Muscle of arm (tissue), 12 donors: Measurements from ENCODE around the gene B4GALNT4. TPM values are rescaled to one million over a fixed set of nuclear protein-coding genes. Genes with fewer than 3 reads are reported as not detected.
"Not testable (repeated sequence)": the region's sequence is repeated elsewhere in the genome, so short reads cannot be mapped to it uniquely, and the experiment has no call there.

Experiments
- DNase-seq: peaks from one replicate; pipeline ENCODE4 v3.0.0-alpha.2; 2013
- polyA plus RNA-seq, 12 donors: library from polyadenylated mRNA; unstranded; fragments of 120-200 nt; gene quantifications; one replicate each; pipeline ENCODE4 v1.2.1, GENCODE V29; 2013; ENCODE audit not compliant: insufficient read length in 12 of 12

B4GALNT4 gene
- polyA plus RNA-seq, 12 donors: 8.1 to 55.6 (median 14.5) TPM; not detected in 1

GRCh38 chr11:405954-406795, 36.9 kb downstream of the B4GALNT4 start:
- DNase-seq: no peak

DNA sequence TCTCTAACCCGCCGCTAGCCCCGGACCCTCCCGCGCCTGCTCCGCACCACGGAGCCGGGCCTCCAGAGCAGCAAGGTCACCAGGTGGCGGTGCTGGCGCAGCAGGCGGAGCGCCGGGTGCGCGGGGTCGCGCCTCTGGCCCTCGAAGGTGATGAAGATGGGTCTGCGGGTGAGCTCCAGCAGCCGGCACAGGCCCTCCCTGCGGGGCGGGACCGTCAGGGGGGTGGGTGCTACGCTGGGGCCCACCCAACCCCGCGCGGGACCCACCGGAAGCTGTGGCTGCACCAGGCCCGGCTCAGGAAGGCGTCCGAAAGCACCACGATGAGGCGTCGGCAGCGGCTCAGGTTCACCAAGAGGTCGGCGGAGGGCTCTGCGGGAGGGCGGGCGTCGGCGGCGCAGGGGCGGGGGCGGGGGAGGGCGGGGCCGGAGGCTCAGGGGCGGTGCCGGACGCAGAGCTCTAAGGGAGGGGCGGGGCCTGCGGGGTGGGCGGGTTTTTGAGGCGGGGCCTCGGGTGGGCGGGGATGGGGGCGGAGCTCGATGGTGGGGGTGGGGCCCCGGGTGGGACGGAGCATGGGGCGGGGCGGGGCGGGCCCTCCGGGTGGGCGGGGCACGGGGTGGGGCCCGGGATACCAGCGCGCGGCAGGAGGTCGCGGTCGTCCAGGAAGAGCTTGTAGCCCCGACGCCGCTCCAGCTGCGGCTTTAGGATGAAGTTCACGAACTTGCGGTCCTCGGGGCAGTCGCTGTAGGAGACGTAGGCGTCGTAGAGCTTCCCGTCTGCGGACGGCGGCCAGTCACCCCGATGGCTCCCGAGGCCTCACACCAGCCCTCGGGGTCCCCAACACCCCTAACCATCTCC, 37.7 kb downstream of the B4GALNT4 start:
- peak; percentile 58 for DNase-seq

- DNase-seq: no peak
These were observed 38.4 kb downstream of the B4GALNT4 start for GRCh38 chr11:407651-408123.

- no peak for DNase-seq
These were observed 39.1 kb downstream of the B4GALNT4 start for GRCh38 chr11:408154-409007.

GRCh38 chr11:409008-409599, 39.8 kb downstream of the B4GALNT4 start:
- DNase-seq: no peak

DNA sequence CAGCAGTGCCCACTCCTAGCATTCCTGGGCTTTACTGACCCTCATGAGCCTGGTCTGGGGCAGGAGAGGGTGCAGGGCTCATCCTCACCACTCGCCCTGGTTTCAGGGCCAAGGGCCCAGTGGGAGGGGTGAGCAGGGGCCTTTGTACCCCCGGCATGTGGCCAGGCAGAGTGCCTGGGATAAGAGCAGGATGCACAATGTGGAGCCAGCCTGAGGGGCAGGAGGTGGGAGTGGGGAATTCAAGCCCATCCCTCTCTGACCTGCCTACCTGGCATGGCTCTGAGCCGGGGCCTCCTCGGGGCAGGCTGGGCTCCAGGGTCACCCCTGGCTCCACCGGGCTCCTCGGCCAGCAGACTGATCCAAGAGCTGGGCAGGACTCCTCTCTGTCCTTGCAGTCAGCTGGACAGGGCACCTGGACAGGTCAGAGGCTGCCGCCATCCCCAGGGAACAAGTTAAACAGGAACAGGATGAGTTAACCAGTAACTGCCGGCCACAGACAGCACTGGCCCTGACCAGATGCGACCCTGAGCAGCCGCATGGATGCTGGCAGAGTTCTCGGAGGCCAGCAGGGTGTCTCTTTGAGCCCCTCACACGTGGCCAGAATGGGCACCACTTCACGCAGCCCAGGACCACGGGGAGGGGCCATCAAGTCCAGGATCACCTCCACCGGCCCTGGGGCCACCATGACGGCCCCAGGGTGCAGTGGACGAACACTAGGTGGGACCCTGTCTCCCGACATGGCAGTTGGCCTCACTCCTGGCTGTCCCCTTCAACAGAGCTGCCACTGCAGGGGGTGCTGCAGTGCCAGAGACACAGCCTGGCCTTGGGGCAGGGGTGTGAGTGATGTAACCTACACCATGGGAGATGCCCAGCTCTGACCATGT, 40.5 kb downstream of the B4GALNT4 start:
- no peak for DNase-seq

DNA sequence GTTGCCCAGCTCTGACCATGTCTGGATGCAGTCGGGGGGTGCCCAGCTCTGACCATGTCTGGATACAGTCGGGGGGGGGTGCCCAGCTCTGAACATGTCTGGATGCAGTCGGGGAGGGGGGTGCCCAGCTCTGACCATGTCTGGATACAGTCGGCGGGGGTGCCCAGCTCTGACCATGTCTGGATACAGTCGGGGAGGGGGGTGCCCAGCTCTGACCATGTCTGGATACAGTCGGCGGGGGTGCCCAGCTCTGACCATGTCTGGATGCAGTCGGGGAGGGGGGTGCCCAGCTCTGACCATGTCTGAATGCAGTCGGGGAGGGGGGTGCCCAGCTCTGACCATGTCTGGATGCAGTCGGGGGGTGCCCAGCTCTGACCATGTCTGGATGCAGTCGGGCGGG, 41.4 kb downstream of the B4GALNT4 start:
- not testable (repeated sequence) for DNase-seq

DNA sequence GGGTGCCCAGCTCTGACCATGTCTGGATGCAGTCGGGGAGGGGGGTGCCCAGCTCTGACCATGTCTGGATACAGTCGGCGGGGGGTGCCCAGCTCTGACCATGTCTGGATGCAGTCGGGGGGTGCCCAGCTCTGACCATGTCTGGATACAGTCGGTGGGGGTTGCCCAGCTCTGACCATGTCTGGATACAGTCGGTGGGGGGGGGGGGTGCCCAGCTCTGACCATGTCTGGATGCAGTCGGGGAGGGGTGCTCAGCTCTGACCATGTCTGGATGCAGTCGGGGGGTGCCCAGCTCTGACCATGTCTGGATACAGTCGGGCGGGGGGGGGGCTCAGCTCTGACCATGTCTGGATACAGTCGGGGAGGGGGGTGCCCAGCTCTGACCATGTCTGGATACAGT, 42.2 kb downstream of the B4GALNT4 start:
- DNase-seq: not testable (repeated sequence)

- DNase-seq: no peak
These were observed 43.4 kb downstream of the B4GALNT4 start for GRCh38 chr11:412641-413119.

DNA sequence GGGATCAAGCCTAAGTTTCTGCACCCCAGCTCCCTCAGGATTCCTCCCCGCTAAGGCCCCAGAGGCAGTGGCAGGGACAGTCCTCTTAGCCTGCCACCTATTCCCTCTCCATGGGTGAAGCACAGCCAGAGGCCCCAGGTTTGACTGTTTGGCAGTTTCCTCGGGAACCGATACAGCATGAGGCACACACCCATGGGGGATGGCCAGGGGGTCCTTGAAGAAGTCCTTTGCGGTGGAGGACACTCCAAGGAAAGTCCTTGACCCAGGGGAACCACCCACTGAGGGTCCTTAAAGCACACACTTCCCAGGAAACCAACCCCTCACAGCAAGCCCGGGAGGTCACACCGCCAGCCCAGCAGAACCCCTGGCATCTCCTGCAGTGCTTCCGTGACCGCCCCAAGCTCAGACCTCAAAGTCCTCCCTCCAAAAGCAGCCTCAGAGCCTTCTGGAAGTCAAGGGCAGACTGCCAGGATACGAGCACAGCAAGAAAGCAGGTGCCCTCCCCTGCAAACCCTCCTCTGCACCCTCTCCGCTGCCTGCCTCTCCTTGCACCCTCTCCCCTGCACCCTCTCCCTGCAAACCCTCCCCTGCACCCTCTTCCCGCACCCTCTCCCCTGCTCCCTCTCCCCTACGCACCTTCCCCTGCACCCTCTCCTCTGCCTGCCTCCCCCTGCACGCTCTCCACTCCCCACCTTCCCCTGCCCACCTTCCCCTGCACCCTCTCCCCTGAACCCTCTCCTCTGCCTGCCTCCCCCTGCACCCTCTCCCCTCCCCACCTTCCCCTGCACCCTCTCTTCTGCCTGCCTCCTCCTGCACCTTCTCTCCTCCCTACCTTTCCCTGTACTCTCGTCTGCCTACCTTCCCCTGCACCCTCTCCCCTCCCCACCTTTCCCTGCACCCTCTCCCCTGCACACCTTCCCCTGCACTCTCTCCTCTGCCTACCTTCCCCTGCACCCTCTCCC, 44.1 kb downstream of the B4GALNT4 start:
- no peak for DNase-seq

DNA sequence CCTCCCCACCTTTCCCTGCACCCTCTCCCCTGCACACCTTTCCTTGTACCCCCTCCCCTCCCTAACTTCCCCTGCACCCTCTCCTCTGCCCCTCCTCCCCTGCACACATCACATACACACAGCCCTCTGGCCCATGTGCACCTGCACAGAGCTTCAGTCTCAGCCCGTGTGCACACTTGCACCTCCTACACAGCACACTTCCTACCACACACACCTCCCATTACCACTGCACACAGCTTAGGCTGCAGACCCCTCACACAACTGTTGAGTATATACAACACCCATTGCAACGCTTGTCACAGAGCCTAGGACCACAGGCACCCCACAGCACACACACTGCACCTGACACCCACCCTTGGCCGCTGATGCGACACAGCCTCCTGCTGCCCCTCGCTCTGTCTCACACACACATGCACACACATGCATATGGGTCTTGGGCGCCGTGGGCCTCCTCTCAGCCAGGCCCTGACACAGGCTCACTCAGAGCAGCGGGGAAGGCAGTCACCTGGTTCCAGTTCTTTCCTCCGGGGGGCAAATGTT, 45.1 kb downstream of the B4GALNT4 start:
- DNase-seq: no peak

DNA sequence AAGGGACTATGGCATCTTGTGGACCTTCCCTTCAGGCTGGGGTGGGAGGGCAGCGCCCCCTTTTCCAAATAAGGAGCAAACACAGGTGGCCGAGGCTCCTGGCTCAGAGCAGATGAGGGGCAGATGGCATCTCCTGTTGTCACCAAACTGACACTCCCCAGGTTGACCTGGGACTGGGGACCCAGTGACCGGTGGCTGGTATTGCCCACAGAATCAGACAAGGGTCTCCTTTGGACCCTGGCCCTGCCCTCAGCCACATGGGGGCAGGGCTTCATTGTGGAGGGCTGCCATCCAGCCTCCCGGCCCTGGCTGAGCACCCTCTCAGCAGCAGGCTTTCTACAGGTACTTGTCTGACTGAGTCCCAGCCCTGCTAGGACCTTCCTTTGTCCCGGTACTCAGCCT, 46.3 kb downstream of the B4GALNT4 start:
- no peak for DNase-seq

DNA sequence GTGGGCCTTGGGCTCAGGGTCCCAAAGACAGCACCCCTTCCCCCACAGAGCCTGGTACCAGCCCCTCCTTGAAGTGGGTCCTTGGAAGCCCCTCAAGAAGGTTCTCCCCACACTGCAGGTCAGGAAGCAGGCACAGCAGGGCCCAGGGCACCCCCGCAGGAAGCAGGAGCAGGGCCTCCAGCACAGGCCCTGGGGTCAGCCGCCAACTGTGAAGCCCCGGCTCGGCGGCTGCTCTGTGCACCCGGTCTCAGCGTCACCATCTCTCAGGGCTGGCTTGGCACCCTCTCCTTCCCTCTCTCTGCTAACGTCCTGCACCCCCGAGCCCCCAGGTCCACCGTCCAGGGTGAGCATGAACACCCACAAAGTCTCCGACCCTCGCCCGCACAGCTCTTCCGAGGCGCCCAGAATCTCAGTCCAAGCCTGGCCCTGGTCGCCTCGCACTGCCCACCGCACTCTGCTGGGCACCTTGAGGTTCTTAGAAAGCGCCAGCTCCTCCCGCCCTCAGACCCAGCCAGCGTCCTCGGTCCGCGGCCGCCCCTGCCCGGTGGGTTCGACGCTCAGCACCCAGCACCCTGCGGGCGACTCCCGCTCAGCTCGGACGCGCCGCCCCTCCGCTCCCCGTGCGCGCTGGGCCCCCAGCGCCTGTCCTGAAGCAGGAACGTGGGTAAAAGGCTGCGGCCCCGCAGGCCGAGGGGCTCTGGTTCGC, 46.9 kb downstream of the B4GALNT4 start:
- no peak for DNase-seq

GRCh38 chr11:416757-417621, 47.7 kb downstream of the B4GALNT4 start:
- no peak for DNase-seq

DNA sequence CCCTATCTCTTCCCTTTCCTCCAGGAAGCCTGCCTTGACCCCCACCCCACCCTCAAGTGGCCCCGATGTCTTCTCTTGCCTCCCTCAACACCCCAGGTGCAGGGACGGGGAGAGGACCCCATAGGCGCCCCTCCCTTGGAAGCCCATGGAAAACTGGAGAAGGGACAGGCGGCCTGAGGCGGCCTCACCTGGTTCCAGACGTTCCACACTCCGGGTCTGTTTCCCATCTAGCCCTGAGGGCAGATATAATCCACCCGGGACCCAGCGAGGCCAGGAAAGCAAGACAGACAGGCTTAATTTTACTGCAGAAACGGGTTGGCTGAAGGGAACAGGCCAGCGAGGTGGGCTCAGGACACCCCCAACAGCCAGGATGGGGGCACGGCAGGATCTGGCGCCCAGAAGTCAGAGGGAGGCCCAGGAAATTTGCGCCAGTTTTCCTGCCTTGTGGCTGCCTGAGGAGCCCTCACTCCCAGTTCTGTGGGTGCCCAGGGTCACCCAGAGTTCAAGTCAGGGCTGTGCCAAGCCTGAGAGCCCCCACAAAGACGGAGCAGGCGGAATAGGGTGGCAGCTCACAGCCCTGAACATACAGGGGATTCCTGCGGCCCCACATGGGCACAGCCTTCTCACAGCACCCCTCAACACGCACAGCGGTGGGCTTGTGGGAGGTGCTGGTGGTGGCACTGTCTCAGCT, 48.5 kb downstream of the B4GALNT4 start:
- DNase-seq: no peak
